Glutamatergic neuron (in vitro differentiated cells): Measurements from ENCODE around the gene SLC35A2. TPM values are rescaled to one million over a fixed set of nuclear protein-coding genes. Genes with fewer than 3 reads are reported as not detected.

ENCODE experiments used
- DNase-seq: peaks from one replicate; pipeline ENCODE4 v3.0.0; 2022
- H3K27ac Mint-ChIP-seq: one replicate; pipeline ENCODE4 v1.8.0; 2020; ENCODE audit warnings: mild to moderate bottlenecking, mixed read lengths, inconsistent platforms; ENCODE audit not compliant: unreplicated experiment
- H3K27me3 Mint-ChIP-seq: one replicate; pipeline ENCODE4 v1.8.0; 2020; ENCODE audit warnings: mild to moderate bottlenecking, moderate library complexity, mixed read lengths, inconsistent platforms; ENCODE audit not compliant: unreplicated experiment
- H3K36me3 Mint-ChIP-seq: one replicate; pipeline ENCODE4 v1.8.0; 2020; ENCODE audit warnings: mild to moderate bottlenecking, mixed read lengths, inconsistent platforms; ENCODE audit not compliant: unreplicated experiment
- H3K4me1 Mint-ChIP-seq: one replicate; pipeline ENCODE4 v1.8.0; 2020; ENCODE audit warnings: mild to moderate bottlenecking, low read depth, mixed read lengths, inconsistent platforms; ENCODE audit not compliant: unreplicated experiment
- H3K4me3 Mint-ChIP-seq: one replicate; pipeline ENCODE4 v1.8.0; 2020; ENCODE audit warnings: mild to moderate bottlenecking, mixed read lengths, inconsistent platforms; ENCODE audit not compliant: unreplicated experiment
- H3K9me3 Mint-ChIP-seq: one replicate; pipeline ENCODE4 v1.8.0; 2020; ENCODE audit warnings: mild to moderate bottlenecking, moderate library complexity, mixed read lengths, inconsistent platforms; ENCODE audit not compliant: unreplicated experiment
- total RNA-seq: library from RNA; stranded (reverse); fragmentation: NEBNext Ultra II Directional; extraction: Animal tissue kit (Norgen Biotek cat#: 25700); gene quantifications from one replicate; pipeline ENCODE4 v1.2.1, GENCODE V29; 2021; ENCODE audit not compliant: unreplicated experiment
- TF ChIP-seq, protein P1 (sequence below): fragments of 200-600 bp; sonication (generic); IDR thresholded peaks from one replicate; pipeline ENCODE4 v1.5.0; 2021; ENCODE audit not compliant: partially characterized antibody, unreplicated experiment

Gene SLC35A2
- total RNA-seq, 1 donor from 2014 or later, result 22.1 TPM

DNA sequence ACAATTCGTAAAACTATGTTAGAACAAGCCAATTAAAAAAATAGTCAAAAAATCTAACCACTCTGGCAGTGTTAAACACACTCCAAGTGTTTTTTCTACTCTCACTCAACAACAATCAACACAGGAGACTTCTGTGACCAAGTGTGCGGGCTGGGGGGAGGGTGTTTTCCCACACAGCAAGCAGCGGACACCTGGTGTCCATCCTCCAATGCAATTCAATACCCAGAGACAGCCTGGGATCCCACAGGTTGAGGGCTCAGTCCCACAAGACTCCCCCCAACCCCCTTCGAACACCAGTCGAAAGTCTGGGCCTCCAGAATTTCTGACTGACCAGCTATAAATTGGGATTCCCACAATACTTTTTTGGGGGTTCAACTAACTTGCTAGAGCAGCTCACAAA, 15.7 kb upstream of the SLC35A2 start:
- peak overlapping the region; percentile 81 for H3K27ac Mint-ChIP-seq
- H3K4me1 Mint-ChIP-seq, result peaks cover 12% of the 10 kb centered on the region
- H3K9me3 Mint-ChIP-seq, result peaks cover 8% of the 10 kb centered on the region

DNA sequence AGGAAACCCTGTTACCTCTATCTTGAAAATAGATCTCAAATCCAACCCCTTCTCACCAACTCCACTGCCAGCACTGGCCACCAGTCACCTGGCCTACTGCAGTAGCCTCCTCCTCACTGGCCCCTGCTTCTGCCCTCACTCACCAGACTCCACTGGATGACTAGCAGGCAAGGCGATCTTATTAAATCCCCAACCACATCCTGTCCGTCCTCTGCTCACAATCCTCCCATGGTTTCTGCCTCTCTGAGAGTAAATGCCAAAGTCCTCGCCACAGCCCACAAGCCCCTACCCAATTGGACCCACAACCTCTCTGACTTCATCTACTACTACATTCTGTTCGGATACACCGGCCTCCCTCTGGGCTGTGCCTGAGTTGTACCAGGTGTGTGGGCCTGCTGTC, 12.8 kb upstream of the SLC35A2 start:
- peaks cover 4% of the 10 kb centered on the region for H3K36me3 Mint-ChIP-seq
- peaks cover 2% of the 10 kb centered on the region for H3K27me3 Mint-ChIP-seq
- TF ChIP-seq, protein P1, sequence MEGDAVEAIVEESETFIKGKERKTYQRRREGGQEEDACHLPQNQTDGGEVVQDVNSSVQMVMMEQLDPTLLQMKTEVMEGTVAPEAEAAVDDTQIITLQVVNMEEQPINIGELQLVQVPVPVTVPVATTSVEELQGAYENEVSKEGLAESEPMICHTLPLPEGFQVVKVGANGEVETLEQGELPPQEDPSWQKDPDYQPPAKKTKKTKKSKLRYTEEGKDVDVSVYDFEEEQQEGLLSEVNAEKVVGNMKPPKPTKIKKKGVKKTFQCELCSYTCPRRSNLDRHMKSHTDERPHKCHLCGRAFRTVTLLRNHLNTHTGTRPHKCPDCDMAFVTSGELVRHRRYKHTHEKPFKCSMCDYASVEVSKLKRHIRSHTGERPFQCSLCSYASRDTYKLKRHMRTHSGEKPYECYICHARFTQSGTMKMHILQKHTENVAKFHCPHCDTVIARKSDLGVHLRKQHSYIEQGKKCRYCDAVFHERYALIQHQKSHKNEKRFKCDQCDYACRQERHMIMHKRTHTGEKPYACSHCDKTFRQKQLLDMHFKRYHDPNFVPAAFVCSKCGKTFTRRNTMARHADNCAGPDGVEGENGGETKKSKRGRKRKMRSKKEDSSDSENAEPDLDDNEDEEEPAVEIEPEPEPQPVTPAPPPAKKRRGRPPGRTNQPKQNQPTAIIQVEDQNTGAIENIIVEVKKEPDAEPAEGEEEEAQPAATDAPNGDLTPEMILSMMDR, result no peak
- no peak overlapping the region for H3K27ac Mint-ChIP-seq
- peaks cover 26% of the 10 kb centered on the region for H3K4me1 Mint-ChIP-seq
- H3K9me3 Mint-ChIP-seq, result peaks cover 12% of the 10 kb centered on the region
- H3K4me3 Mint-ChIP-seq, result no peak overlapping the region
- no peak for DNase-seq

More for the DNA sequence above, 15.7 kb upstream of the SLC35A2 start:
- Mint-ChIP-seq H3K36me3 (peaks cover 4% of the 10 kb centered on the region), H3K4me3 (peak overlapping the region; percentile 76), H3K27me3 (peaks cover 3% of the 10 kb centered on the region)
- peak; percentile 34 for DNase-seq
- TF ChIP-seq, protein P1, result no peak

DNA sequence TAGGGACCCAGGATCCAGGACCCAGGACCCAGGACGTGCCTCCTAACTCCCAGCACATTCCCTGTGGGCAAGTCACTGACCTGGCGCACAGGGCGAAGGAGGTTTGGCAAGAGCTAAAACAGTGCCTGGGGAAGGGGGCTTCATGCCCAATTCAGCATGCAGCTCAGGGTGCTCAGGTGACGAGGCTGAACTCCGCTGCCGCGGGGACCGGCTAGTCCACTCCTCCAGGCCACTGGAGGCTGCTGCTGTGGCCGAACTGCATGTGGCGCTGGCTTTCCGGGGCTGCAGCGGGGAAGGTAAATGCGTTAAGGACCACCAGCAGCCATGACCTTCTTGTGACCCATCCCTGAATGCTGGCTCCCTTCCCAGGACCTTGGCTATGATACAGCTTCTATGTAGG, 12.3 kb upstream of the SLC35A2 start:
- Mint-ChIP-seq H3K4me1 (peaks cover 26% of the 10 kb centered on the region), H3K36me3 (peaks cover 4% of the 10 kb centered on the region), H3K27me3 (peaks cover 3% of the 10 kb centered on the region), H3K4me3 (no peak overlapping the region), H3K27ac (no peak overlapping the region), H3K9me3 (peaks cover 12% of the 10 kb centered on the region)
- DNase-seq, result no peak
- TF ChIP-seq, protein P1, result no peak

DNA sequence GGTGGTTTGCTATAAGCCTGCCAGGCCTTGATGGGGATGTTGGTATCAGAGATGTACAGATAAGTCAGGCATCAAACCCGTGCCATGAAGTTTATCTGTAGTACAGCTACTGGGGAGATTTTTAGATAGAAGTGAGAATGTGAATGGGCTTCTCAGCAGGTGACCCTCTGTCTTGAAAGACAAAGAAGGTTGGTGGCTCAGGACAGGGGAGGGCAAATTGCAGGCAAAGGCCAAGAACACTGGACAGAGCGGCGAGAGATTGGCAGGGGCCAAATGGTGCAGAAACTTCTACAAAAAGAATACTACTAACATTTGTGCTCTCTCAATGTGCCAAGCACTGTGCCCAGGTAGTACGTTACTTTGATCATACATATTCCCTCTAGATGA, 9.3 kb upstream of the SLC35A2 start:
- TF ChIP-seq, protein P1, result no peak
- DNase-seq, result no peak
- peaks cover 4% of the 10 kb centered on the region for H3K36me3 Mint-ChIP-seq
- peak overlapping the region; percentile 71 for H3K4me3 Mint-ChIP-seq
- H3K4me1 Mint-ChIP-seq, result peaks cover 18% of the 10 kb centered on the region
- H3K27ac Mint-ChIP-seq, result peak overlapping the region; percentile 89
- peaks cover 6% of the 10 kb centered on the region for H3K27me3 Mint-ChIP-seq
- H3K9me3 Mint-ChIP-seq, result peaks cover 6% of the 10 kb centered on the region

DNA sequence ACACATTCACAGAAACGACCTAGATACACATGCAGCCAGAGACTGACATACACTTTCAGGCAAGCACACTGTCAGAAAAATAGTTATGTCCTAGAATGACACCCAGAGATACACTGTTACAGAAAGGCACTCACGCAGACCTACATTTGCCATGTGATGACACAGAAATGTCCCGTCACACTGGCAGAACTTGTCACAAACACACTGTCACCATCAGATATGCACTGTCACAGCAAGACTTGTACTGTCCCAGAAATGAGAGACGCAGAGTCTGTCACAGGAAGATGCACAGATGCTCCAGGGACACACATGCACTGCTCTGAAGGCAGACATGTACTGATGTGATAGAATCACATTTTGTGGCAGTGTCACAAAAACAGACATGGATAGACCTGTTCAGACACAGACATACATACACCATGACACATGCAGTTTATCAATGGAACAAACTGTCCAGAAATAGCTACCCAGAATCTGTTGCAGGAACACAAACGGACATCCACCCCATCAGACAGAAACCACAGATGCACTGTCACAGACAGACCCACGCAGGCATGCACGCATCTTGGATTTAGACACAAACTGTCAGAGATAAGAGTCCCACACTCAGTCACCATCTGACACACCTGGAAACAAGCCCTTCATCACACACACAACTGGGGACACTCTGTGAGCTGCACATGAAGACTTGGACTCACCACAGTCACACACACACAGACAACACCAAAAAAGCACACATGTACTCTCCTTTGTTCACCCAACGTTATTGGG, 8.7 kb upstream of the SLC35A2 start:
- H3K9me3 Mint-ChIP-seq, result peaks cover 5% of the 10 kb centered on the region
- no peak for DNase-seq
- H3K4me1 Mint-ChIP-seq, result peaks cover 15% of the 10 kb centered on the region
- peaks cover 5% of the 10 kb centered on the region for H3K27me3 Mint-ChIP-seq
- peaks cover 4% of the 10 kb centered on the region for H3K36me3 Mint-ChIP-seq
- TF ChIP-seq, protein P1, result no peak
- H3K27ac Mint-ChIP-seq, result peak overlapping the region; percentile 89
- peak overlapping the region; percentile 71 for H3K4me3 Mint-ChIP-seq
